A673 (cell line): ENCODE results near the gene NRF1. TPM values are rescaled to one million over a fixed set of nuclear protein-coding genes. Genes with fewer than 3 reads are reported as not detected.

ENCODE experiments used
- BruUV-seq: library from RNA; stranded (reverse); fragments of 400-500 nt; replicated peaks from 2 replicates; lab custom pipeline; 2021; lab: Mats Ljungman, UMichigan
- CTCF ChIA-PET: fragments of 300-600 bp; sonication (Branson Sonifier 250); formaldehyde crosslinking; loops from one replicate; lab custom pipeline; 2022; ENCODE audit warnings: antibody characterized with exemption; lab: Charles Lee
- POLR2A ChIA-PET: fragments of 300-600 bp; sonication (Branson Sonifier 250); formaldehyde crosslinking; loops from one replicate; lab custom pipeline; 2022; ENCODE audit warnings: antibody characterized with exemption; ENCODE audit not compliant: low non-redundant PET; lab: Charles Lee
- DNase-seq: peaks from one replicate; pipeline ENCODE4 v3.0.0-alpha.2; 2015; ENCODE audit warnings: low spot score
- H3K27ac ChIP-seq: fragments of 200-600 bp; sonication (generic); 2 replicates; pipeline ENCODE4 v1.5.1; 2016; ENCODE audit warnings: mixed run types, low read depth, mild to moderate bottlenecking, mixed read lengths, antibody characterized with exemption, low read length; ENCODE audit not compliant: poor library complexity, severe bottlenecking
- H3K27me3 ChIP-seq: fragments of 200-600 bp; sonication (generic); replicated peaks from 2 replicates; pipeline ENCODE4 v1.6.1; 2017; ENCODE audit warnings: mixed run types, low read depth, mild to moderate bottlenecking, mixed read lengths, antibody characterized with exemption, low read length; ENCODE audit not compliant: insufficient read depth, poor library complexity
- H3K36me3 ChIP-seq: fragments of 200-600 bp; sonication (generic); 2 replicates; pipeline ENCODE4 v1.6.1; 2016; ENCODE audit warnings: mixed run types, mild to moderate bottlenecking, mixed read lengths, antibody characterized with exemption, low read length; ENCODE audit not compliant: insufficient read depth, poor library complexity, severe bottlenecking
- H3K4me1 ChIP-seq: fragments of 200-600 bp; sonication (generic); 2 replicates; pipeline ENCODE4 v1.6.1; 2017; ENCODE audit warnings: mixed run types, mild to moderate bottlenecking, mixed read lengths, antibody characterized with exemption, low read length; ENCODE audit not compliant: insufficient read depth, poor library complexity, severe bottlenecking
- H3K4me3 ChIP-seq: fragments of 200-600 bp; sonication (generic); 2 replicates; pipeline ENCODE4 v1.5.1; 2016; ENCODE audit warnings: low read depth, mixed run types, mild to moderate bottlenecking, mixed read lengths, low read length; ENCODE audit not compliant: poor library complexity, severe bottlenecking
- H3K9me3 ChIP-seq: fragments of 200-600 bp; sonication (generic); 2 replicates; pipeline ENCODE4 v1.6.1; 2016; ENCODE audit warnings: mixed run types, low read depth, mild to moderate bottlenecking, mixed read lengths, antibody characterized with exemption, low read length; ENCODE audit not compliant: poor library complexity, severe bottlenecking
- CTCF ChIP-seq: fragments of 300-800, 200-600 bp; sonication (generic); conservative IDR thresholded peaks from 2 replicates; pipeline ENCODE4 v1.5.1; 2017; ENCODE audit warnings: low read depth, mild to moderate bottlenecking, antibody characterized with exemption, low read length, moderate library complexity, mixed read lengths
- EZH2 ChIP-seq: fragments of 200-600 bp; sonication (generic); IDR thresholded peaks from 2 replicates; pipeline ENCODE4 v1.6.1; 2017; ENCODE audit warnings: borderline replicate concordance, low read depth, mild to moderate bottlenecking, mixed read lengths, antibody characterized with exemption, low read length; ENCODE audit not compliant: poor library complexity, severe bottlenecking
- intact Hi-C: fragments of 100-400 bp; cut with micrococcal nuclease; formaldehyde crosslinking; loops from one replicate; pipeline ENCODE4 v1.10.0; 2022; ENCODE audit not compliant: unreplicated experiment
- total RNA-seq: library from RNA; stranded (reverse); gene quantifications from 2 replicates; pipeline ENCODE4 v1.2.3, GENCODE V29; 2021

NRF1 gene
- total RNA-seq, 1 experiment from 2014 or later, result 30.2 TPM

- POLR2A ChIA-PET, result no interaction called here
- Histone ChIP-seq H3K36me3 (no peaks in the 10 kb centered on the region), H3K9me3 (no peaks in the 10 kb centered on the region), H3K4me3 (no peak overlapping the region), H3K27me3 (no peaks in the 10 kb centered on the region), H3K27ac (no peak overlapping the region), H3K4me1 (no peaks in the 10 kb centered on the region)
- DNase-seq, result no peak
- CTCF ChIA-PET, result no interaction called here
- intact Hi-C loops, result no loop called here
- BruUV-seq, result no TSS peak
- TF ChIP-seq EZH2 (no peak), CTCF (no peak)
Measured at GRCh38 chr7:129799350-129799955, 187.9 kb downstream of the NRF1 start.

GRCh38 chr7:129800901-129801300 lies 189.4 kb downstream of the NRF1 start:
- Histone ChIP-seq H3K27ac (no peak overlapping the region), H3K9me3 (no peaks in the 10 kb centered on the region), H3K4me3 (no peak overlapping the region), H3K27me3 (no peaks in the 10 kb centered on the region), H3K36me3 (no peaks in the 10 kb centered on the region), H3K4me1 (no peaks in the 10 kb centered on the region)
- BruUV-seq, result no TSS peak
- POLR2A ChIA-PET, result no interaction called here
- CTCF ChIA-PET, result no interaction called here
- intact Hi-C loops, result no loop called here
- no peak for DNase-seq
- TF ChIP-seq EZH2 (no peak), CTCF (no peak)

GRCh38 chr7:129801882-129802281 lies 190.4 kb downstream of the NRF1 start:
- BruUV-seq, result no TSS peak
- Histone ChIP-seq H3K4me3 (no peak overlapping the region), H3K36me3 (no peaks in the 10 kb centered on the region), H3K27me3 (no peaks in the 10 kb centered on the region), H3K9me3 (no peaks in the 10 kb centered on the region), H3K4me1 (no peaks in the 10 kb centered on the region), H3K27ac (no peak overlapping the region)
- CTCF ChIA-PET, result no interaction called here
- TF ChIP-seq CTCF (no peak), EZH2 (no peak)
- POLR2A ChIA-PET, result no interaction called here
- no peak for DNase-seq
- intact Hi-C loops, result no loop called here
